Measurements from ENCODE around the gene USP37.

USP37 gene

GRCh38 chr2:218578272-218578877 lies 10.2 kb upstream of the USP37 start:
- H4K20me1 ChIP-seq (ENCODE audit: low read depth, low read length) = peaks cover 25% of the 10 kb centered on the region
- no peak overlapping the region for H2AFZ ChIP-seq (ENCODE audit: low read depth, low read length, severe bottlenecking)
- no peak overlapping the region for H3K27ac ChIP-seq (ENCODE audit: low read depth, low read length)
- no peak overlapping the region for H3K4me3 ChIP-seq (ENCODE audit: insufficient read depth, low read length, poor library complexity, severe bottlenecking)
- H3F3A ChIP-seq (ENCODE audit: insufficient read depth) = 0 out of 2 replicates have a peak, but pooled peaks cover 4% of the 10 kb centered on the region
- no peaks in the 10 kb centered on the region for H3K9me2 ChIP-seq (replicated peaks; ENCODE audit: insufficient read depth, low read length)
- H3K9ac ChIP-seq (ENCODE audit: low read length) = no peak overlapping the region
- no peaks in the 10 kb centered on the region for H3K9me3 ChIP-seq (ENCODE audit: insufficient read depth, low read length)
- H3K79me2 ChIP-seq (ENCODE audit: insufficient read depth, low read length) = peaks cover 73% of the 10 kb centered on the region
- H3K36me3 ChIP-seq (ENCODE audit: low read length) = peaks cover 25% of the 10 kb centered on the region
- TF ChIP-seq CTCF (IDR thresholded peaks at IDR 0.05; ENCODE audit: insufficient read depth, low read length, poor library complexity, severe bottlenecking) (no peak), EZH2phosphoT487 (conservative IDR thresholded peaks at IDR 0.05; ENCODE audit: low read length) (no peak)
- H3K27me3 ChIP-seq (ENCODE audit: low read length) = no peaks in the 10 kb centered on the region
- H3K4me2 ChIP-seq (ENCODE audit: low read depth, low read length, poor library complexity, severe bottlenecking) = no peak overlapping the region

GRCh38 chr2:218577482-218578220 lies 9.5 kb upstream of the USP37 start:
- no peaks in the 10 kb centered on the region for H3K27me3 ChIP-seq (ENCODE audit: low read length)
- H3K36me3 ChIP-seq (ENCODE audit: low read length) = peaks cover 22% of the 10 kb centered on the region
- H3K4me3 ChIP-seq (ENCODE audit: insufficient read depth, low read length, poor library complexity, severe bottlenecking) = no peak overlapping the region
- H3F3A ChIP-seq (ENCODE audit: insufficient read depth) = 0 out of 2 replicates have a peak, but pooled peaks cover 4% of the 10 kb centered on the region
- H3K9me3 ChIP-seq (ENCODE audit: insufficient read depth, low read length) = no peaks in the 10 kb centered on the region
- no peaks in the 10 kb centered on the region for H3K9me2 ChIP-seq (replicated peaks; ENCODE audit: insufficient read depth, low read length)
- no peak overlapping the region for H3K27ac ChIP-seq (ENCODE audit: low read depth, low read length)
- H3K9ac ChIP-seq (ENCODE audit: low read length) = no peak overlapping the region
- no peak for TF ChIP-seq CTCF (IDR thresholded peaks at IDR 0.05; ENCODE audit: insufficient read depth, low read length, poor library complexity, severe bottlenecking)
- TF ChIP-seq EZH2phosphoT487 (conservative IDR thresholded peaks at IDR 0.05; ENCODE audit: low read length) = no peak
- peaks cover 80% of the 10 kb centered on the region for H3K79me2 ChIP-seq (ENCODE audit: insufficient read depth, low read length)
- H2AFZ ChIP-seq (ENCODE audit: low read depth, low read length, severe bottlenecking) = no peak overlapping the region
- H4K20me1 ChIP-seq (ENCODE audit: low read depth, low read length) = peaks cover 25% of the 10 kb centered on the region
- no peak overlapping the region for H3K4me2 ChIP-seq (ENCODE audit: low read depth, low read length, poor library complexity, severe bottlenecking)

- Histone ChIP-seq H4K20me1 (ENCODE audit: low read depth, low read length) (peaks cover 25% of the 10 kb centered on the region), H3K27ac (ENCODE audit: low read depth, low read length) (no peak overlapping the region), H3K79me2 (ENCODE audit: insufficient read depth, low read length) (peaks cover 88% of the 10 kb centered on the region), H3F3A (ENCODE audit: insufficient read depth) (0 out of 2 replicates have a peak, but pooled peaks cover 4% of the 10 kb centered on the region), H3K27me3 (ENCODE audit: low read length) (no peaks in the 10 kb centered on the region), H3K36me3 (ENCODE audit: low read length) (peaks cover 23% of the 10 kb centered on the region), H3K9me2 (replicated peaks; ENCODE audit: insufficient read depth, low read length) (no peaks in the 10 kb centered on the region), H2AFZ (ENCODE audit: low read depth, low read length, severe bottlenecking) (no peak overlapping the region), H3K9ac (ENCODE audit: low read length) (no peak overlapping the region), H3K9me3 (ENCODE audit: insufficient read depth, low read length) (no peaks in the 10 kb centered on the region), H3K4me2 (ENCODE audit: low read depth, low read length, poor library complexity, severe bottlenecking) (no peak overlapping the region), H3K4me3 (ENCODE audit: insufficient read depth, low read length, poor library complexity, severe bottlenecking) (no peak overlapping the region)
- no peak for TF ChIP-seq EZH2phosphoT487 (conservative IDR thresholded peaks at IDR 0.05; ENCODE audit: low read length)
- no peak for TF ChIP-seq CTCF (IDR thresholded peaks at IDR 0.05; ENCODE audit: insufficient read depth, low read length, poor library complexity, severe bottlenecking)
These were observed 8.7 kb upstream of the USP37 start for GRCh38 chr2:218576854-218577253.
